Fibroblast of gingiva (primary cell): ENCODE data around the gene LPAR3.

Experiments
- DNase-seq: peaks from one replicate; pipeline ENCODE4 v3.0.0-alpha.2; 2011; ENCODE audit warnings: low read depth

Gene LPAR3

DNA sequence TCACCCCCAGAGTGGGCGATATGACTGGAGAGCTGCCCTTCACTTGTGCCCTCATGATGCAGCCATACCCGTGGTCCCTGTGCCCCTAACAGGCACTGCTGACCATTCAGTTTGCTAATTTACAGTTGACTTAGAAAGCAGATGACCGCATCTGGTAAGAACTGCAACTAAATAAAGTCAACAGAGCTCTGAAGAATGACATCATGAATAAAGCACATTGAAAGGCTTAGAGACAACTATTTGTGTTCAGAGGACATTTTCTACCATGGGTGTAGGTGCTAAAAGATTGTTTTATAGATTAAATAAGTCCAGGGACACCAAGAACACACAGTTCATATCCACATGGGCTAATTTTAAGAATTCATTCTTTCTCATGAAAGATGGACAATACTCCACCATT lies 65.5 kb downstream of the LPAR3 start:
- DNase-seq, result no peak

DNA sequence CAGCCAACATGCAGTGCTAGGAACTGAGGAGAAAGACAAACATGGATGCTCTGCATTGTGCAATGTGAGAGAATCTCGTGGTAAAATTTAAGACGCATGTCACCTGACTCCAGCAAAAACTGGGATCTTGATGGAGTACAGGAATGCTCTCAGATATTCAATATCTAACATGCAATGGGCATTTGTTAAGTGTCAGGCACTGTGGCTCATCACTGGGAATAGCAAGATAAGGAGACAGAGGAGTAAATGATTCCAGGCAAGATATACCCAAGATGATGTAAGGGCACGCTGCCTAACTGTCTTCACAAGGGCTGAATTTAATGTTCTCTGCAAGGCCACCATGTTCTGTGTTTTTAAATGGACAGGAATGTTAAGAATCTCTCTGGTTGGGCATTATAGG lies 67.8 kb downstream of the LPAR3 start:
- DNase-seq, result no peak

DNA sequence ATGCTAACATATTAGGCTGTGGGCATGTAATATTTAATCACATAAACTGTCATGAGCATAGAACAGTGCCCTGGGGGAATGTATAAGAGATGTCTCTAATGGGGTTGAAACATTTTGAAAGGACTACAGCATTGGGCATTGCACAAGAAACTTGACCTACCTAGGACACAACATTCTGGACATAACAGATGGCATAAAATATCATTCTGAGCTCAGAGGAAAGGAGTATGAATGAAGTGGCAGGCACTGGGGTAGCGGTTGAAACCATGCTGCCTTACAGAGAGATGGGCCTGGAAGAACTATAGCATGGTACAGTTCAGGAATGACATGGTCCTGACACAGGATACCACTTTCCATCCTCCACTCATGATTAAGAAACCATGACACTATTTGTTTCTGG lies 69.0 kb downstream of the LPAR3 start:
- no peak for DNase-seq

DNA sequence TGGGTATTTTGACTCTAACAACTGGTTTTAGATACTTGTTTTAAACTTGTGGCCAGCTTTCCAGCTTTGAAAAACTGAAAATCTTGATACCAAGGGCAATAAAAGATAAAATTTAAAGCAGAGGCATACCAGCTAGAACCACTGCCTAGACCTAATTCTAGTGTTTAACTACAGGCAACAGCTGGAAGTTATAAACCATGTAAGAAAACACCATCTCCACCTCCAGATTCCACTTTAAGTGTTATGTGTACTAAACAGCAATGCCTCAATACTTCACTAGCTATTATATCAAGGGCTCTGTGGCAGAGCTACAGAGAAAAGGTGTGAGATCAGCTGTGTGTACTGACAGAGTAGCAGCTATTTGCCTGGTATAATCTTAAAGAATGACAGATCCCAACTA lies 69.5 kb downstream of the LPAR3 start:
- no peak for DNase-seq

DNA sequence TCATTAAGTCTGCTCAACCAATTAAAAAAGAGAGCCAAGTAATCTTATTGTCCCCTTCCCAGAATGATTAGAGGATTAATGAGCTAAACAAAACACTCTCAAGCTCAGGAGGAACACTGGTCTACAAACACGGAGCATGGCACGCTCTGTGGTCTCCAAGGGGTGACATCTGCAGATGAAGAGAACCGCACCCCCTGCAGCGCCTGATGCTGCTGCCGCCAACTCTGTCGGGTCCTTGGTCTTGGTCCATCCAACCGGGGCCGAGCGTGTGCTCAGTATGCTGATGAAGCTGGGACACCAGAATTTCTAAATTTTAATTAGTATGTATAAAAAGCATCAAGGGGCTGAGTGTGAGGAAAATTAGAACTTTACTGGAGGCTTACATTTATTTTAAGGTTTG lies 82.7 kb downstream of the LPAR3 start:
- no peak for DNase-seq

DNA sequence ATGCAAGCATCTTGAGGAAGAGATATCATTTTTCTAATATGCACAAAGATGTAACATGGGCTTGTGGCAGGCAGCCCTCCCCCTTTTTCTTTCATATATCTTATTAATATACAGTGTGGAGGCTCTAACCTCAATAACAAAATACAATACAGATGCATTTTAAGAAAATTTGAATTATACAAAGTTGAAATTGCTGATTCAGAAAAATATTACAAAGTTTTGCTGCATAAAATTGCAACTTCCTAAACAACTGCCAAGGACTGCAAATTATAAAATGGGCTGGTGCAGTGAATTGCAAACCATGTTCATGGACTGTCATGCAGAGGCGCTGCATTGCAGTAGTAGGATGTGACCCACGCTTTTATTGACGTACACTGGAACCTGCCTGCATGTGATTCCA lies 84.0 kb downstream of the LPAR3 start:
- no peak for DNase-seq

DNA sequence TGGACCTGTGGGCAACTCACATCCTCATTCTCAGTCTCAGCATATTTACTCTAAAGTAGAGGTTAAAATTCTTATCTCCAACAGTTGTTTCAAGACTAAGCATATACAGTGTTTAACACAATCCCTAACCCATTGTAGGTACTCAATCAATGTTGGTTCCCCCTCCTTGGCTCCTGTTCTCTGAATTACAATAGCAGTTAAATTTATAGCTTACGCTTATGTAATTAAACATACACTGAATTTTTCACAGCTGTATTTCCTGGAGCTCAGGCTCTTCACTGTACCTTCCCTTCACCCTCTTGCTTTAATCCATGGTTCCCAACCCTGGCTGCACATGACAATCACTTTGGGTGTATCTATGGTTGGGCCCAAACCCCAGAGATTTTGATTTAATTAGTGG lies 89.4 kb downstream of the LPAR3 start:
- DNase-seq, result no peak

DNA sequence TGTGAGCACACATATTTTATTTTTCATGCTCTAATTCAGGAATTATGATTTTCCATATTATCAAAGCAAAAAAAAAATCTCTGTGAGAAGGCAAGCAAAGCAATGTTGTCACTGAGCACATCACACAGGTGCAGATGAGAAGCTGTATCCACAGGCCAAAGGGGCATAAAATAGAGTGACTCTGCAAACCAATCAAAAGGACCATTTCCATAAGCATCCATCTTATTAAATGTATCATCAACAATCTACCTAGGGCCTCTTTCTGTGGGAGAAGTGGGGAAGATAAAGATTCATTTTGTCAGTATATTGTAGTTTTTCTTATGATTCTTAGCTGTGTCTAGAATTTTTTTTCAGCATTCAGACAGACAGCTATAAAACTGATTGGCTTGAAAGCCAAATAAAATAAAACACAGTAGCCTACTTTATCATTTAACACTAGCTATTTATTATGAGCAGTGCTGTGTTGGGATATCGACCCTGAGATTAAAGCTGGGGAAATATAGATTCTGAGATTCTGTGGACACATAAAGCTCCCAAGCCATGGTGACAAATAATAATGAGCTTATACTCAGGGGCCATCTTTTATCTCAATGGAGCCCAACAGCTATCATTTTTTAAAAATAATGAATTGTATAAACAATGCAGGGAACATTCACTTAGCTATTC lies 90.3 kb downstream of the LPAR3 start:
- DNase-seq, result no peak

DNA sequence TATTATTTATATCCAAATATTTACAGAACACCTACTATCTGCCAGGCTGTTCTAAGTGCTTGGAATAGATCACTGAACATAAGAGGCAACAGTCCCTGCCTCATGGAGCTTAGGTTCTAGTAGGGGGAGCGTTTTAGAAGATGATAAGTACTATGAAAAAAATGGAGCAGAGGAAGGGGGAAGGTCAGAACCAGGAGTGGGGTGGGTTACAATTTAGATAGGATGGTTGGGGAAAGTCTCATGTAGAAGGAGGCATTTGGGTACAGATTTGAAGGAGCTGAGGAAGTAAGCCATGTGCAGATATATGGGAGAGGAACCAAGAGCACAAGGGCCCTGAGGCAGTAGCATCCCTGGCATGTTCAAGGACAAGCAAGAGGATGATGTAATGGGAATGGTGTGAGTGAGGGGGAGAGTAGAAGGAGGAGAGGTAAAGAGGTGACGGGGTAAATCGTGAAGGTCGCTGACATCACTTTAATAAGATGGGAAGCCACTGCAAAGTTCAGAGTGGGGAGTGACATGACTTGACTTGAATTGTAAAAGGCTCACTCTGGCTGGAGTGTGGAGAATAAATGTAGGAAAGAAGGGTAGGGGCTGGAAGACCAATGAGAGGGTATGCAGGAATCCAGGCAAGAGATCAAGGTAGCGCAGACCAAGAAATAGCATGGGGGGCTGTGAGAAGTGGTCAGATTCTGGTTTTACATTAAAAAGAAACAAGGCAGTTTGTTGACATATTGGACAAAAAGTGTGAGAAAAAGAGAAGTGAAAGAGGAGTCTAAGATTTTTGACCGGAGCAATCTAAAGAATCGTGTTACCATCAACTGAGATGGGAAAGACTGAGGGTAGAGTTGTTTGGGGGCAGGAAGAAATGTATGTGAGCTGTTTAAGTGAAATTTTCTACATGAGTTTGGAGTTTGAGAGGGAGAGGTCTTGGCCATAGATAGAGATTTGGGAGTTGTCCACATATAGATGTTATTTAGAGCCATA lies 92.6 kb downstream of the LPAR3 start:
- no peak for DNase-seq

DNA sequence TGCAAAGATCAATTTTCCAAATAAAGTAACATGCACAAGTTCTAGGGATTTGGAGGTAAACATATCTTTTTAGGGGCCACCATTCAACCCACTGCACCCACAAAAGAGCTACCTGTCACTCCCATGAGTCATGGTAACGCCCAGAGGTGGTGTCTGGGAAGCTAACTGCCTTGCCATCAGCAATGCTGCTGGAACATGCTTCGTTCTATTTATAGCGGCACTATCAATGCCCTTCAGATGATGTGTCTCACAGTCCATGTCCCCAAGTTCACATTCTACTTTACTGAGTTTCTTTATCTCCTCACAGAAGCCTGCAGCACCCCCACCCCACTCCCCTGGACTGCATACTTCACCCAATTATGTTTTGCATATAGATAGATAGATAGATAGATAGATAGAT lies 95.4 kb downstream of the LPAR3 start:
- no peak for DNase-seq

DNA sequence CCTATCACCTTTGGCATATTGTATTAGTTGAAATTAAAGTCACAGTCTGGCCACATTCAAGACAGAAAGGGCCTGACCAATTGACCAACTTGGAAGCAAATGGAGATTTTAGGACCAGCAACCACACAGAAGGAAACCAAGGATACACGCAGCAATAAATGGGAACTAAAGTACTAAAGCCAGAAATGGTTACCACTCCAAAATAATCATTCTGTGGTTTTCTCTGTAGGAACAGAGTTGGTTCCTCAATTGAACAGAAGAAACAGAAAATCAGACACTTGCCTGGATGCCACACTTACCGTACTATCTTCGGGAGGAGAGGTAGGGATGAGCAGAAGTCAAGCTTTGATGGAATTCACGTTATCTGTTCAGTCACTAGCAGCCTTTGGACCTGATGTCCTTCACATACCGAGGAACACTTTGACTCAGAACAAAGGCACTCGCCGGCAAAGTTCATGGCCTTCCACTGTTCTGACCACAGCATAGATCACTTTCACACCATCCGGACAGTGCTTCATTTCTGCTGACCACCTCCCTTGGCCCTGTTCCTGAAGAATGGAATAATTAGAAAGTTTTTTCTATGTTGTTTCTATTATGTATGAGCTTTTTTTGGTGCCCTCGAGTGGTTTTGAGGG lies 96.9 kb downstream of the LPAR3 start:
- DNase-seq, result no peak

DNA sequence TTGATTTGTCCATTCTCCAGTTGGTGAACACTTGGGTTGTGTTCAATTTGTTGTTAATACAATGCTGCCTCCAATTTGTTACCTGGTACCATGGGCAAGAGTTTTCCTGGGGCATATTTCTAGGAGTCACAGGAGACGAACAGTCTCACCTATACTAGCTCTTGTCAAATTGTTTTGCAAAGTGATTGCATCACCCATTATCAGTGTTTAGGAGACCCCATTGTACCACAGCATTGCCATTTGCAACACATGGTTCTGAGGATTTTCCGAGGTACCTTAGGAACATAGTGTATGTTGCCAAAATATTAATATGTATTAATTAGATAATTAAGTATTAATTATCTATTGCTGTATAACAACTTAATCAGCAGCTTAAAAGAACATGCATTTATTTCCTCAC lies 97.8 kb downstream of the LPAR3 start:
- no peak for DNase-seq

DNA sequence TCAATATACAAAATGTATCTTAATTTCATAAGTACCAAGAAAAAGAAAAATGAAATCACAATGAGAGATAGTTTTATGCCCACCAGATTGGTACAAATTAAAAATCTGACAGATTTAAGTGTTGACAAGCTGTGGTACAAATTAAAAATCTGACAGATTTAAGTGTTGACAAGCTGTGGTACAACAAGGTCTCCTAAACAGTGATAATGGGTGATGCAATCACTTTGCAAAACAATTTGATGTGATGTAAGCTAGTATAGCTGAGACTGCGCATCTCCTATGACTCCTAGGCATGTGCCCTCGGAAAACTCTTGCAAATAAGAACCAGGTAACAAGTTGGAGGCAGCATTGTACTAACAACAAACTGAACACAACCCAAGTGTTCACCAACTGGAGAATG lies 100.6 kb downstream of the LPAR3 start:
- DNase-seq, result no peak

DNA sequence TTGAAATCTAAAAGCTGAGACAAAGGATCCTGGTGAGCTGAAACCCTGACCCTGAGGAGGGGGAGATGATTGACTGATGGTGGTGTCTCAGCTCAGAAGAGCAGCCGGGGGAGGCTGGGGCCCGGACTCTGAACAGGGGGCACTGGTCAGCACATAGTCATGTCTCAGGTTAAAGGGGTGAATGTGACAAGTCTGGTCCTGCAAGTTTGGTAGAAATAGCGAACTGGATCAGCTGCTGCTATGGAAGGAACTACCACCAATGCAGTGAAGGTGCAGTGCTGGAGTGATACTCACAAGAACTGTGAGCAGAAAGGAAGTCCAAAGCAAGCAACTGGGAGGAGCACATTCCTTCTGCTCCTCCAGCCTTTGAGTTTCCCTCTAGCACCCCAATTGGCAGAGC lies 104.0 kb downstream of the LPAR3 start:
- no peak for DNase-seq

DNA sequence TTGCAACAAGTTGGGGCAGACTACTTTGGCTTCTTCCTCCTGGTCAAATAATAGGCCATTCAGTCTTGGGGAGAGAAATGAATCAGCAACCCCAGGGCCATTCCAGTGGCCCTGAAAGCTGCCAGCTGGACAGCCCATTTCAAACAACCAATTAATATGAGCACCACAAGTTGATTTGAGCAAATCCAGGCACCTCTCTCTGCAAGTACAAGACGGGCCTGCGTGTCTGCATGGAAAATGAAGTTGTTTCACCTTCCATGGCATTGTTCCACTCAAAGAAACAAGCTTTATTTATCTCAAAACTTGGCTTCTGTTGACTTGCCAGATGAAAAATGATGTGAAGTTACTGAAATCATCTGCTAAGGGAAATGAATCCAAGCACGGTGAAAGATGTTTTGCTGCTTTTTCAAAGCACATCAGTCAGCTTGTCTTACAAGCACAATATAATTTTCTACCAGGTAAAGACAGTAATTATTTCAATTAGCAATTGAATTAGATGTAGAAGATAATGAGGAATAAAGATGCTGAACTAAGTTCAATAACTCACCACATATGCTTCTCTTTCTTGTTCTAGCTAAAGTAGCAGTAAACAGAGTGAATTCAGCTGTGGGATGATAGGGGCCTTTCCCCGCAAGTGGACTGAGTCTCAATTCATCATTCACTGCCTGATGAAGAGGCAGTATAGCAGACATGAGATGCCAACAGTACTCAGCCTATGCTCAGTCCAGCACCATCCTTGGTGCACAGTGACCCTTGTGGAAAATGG lies 107.6 kb downstream of the LPAR3 start:
- DNase-seq, result no peak

DNA sequence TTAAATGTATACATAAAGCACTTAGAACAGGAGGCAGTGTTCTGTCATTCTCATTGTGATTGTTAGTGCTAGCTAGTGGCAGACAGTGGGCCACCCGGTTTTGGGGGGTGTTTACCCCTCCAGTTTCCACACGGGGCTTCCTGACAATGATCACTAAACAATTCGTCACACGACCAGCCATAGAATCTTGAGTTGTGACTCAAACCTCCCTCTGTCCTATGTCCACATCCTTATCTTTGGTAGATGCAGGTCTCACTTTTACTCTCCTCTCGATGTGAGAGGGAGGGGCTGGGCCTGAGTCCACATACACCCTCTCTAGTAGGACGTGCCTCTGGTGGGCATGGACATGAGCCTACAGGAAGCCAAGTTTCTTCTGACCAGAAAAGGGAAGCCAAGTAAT lies 110.1 kb downstream of the LPAR3 start:
- no peak for DNase-seq

DNA sequence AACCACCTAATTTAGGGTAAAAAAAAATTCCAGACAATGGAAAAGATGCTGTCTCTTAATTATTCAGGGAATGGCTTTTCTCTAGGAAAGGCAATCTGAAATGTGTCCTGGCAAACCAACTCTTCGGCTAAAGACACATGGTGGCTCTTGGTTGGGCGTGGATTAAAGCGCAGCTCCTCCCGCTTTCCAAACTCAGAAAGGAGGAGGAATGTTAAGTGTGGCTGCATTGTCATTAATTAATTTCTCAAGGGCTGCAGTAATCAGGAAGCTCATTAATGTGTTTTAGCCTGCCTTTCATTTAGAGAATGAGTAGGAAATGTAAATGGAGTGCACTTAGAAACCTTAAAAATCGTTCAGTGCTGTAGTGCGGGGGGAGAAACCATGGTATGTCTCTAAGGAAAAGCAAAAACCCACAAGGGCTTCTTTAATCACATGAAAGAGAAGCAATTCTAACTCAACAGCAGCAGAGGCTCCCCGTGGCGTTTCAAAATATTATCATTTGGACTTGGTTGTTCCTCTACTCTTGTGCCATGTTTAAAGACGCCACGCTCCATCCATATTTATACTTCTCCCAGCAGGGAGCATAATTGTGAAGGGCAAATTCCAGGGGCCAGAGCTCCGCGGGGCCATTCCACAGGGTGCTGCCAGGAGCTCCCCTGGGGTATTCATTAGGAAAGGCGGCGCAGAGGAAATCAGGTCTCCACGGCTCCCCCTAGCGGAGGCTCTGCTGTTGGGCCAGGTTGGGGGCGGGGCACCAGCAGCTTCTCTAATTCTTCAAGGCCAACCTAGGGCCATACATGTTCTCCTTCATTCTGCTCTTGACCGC lies 110.8 kb downstream of the LPAR3 start:
- no peak for DNase-seq

DNA sequence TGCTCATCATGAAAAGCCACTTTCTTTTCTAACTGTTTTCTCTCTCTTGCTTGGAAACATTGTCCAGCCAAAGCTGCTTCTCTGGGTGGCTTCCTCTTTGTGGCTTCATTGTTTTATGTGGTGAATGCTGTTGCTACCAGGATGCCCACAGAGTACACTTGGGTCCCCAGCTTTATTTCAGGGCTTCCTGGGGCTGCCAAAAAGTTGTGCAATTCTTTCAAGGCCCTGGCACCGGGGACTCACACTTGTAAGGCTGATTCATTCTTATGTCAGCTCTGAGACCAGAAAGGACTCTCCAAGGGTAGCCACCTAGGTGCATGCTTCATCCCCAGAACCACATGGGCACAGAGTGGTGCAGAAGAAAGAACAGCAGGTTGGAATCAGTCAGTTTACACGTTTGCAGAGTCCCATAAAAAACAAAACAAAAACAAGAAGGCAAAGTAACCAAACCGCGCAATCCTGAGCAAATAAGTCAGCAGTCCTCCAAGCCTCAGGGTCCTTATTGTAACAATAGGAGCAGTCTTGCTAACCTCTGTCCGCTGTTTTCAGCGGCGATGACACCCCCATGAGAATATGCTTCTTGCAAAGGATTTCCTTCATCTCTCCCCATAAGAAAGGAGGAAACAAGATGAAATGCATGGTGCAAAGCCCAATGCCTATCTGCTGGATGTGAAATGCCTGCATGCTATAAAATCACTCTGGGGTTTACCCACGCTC lies 112.8 kb downstream of the LPAR3 start:
- DNase-seq, result peak; percentile 83

DNA sequence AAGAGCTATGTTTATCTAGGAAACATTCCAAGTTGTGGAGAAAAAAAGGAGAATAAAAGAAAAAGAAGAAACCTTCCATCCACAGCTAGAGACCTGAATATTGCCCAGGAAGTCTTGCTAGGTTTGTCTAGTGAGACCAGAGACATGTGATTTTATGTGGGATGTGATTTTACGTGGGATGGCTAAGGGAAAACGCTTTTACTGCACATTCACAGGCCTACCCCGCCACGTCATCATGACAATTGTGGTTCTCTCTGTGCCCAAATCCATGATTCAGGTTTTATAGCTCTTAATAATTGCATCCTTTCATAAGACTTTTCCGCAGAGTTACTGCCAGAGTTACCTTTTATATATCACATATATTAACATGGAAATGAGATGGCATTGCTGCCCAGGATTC lies 116.4 kb downstream of the LPAR3 start:
- no peak for DNase-seq

DNA sequence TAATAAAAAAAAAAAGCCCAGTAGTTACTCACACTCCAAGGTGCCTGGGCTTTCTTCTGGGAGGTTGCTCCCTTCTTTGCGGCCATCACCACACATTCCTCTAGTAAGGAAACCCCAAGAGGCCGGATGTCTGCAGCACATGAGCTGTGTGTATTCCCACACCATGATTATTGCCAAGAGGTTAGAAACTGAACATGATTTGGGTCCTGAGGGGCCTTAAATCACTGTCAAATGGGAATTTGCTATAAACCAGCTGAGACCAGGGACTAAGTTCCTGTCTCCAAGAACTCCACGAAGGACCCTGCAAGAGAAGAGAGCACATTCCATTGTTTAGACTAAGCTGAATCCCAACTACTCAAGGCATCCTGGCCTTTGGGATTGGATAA lies 117.5 kb downstream of the LPAR3 start:
- DNase-seq, result no peak
